Loucy (cell line): Measurements from ENCODE around the gene SLX4IP.

ENCODE experiments used
- H2AFZ ChIP-seq: fragments of 200-600 bp; sonication (generic); 2 replicates; pipeline ENCODE4 v1.6.0; 2016; ENCODE audit warnings: antibody characterized with exemption, mild to moderate bottlenecking, low read length, moderate library complexity
- H3F3A ChIP-seq: fragments of 200-600 bp; 2 replicates; pipeline ENCODE4 v1.6.0; 2016; ENCODE audit warnings: antibody characterized with exemption, low read depth, mild to moderate bottlenecking
- H3K27me3 ChIP-seq: fragments of 200-600 bp; sonication (generic); 2 replicates; pipeline ENCODE4 v1.6.1; 2014; ENCODE audit warnings: low read length, mild to moderate bottlenecking; ENCODE audit not compliant: insufficient read depth, poor library complexity, severe bottlenecking
- H3K36me3 ChIP-seq: fragments of 200-600 bp; sonication (generic); 2 replicates; pipeline ENCODE4 v1.6.1; 2016; ENCODE audit warnings: low read length; ENCODE audit not compliant: insufficient read depth
- H3K4me1 ChIP-seq: fragments of 200-600 bp; sonication (generic); 2 replicates; pipeline ENCODE4 v1.5.1; 2014; ENCODE audit warnings: low read length, mild to moderate bottlenecking; ENCODE audit not compliant: insufficient read depth, poor library complexity, severe bottlenecking
- H3K4me2 ChIP-seq: fragments of 200-600 bp; sonication (generic); 2 replicates; pipeline ENCODE4 v1.6.0; 2014; ENCODE audit warnings: antibody characterized with exemption, low read length, low read depth, mild to moderate bottlenecking; ENCODE audit not compliant: poor library complexity, severe bottlenecking
- H3K4me3 ChIP-seq: fragments of 200-600 bp; sonication (generic); 2 replicates; pipeline ENCODE4 v1.5.1; 2014; ENCODE audit warnings: low read length, mild to moderate bottlenecking, mixed read lengths; ENCODE audit not compliant: poor library complexity, severe bottlenecking
- H3K79me2 ChIP-seq: fragments of 200-600 bp; sonication (generic); 2 replicates; pipeline ENCODE4 v1.6.1; 2014; ENCODE audit warnings: low read length; ENCODE audit not compliant: insufficient read depth
- H3K9ac ChIP-seq: fragments of 200-600 bp; sonication (generic); 2 replicates; pipeline ENCODE4 v1.6.0; 2014; ENCODE audit warnings: mild to moderate bottlenecking, low read depth, low read length, moderate library complexity; ENCODE audit not compliant: poor library complexity, severe bottlenecking
- H3K9me2 ChIP-seq: fragments of 200-600 bp; sonication (generic); replicated peaks from 2 replicates; pipeline ENCODE4 v1.6.1; 2016; ENCODE audit warnings: low read depth, low read length, mixed read lengths
- H3K9me3 ChIP-seq: fragments of 200-600 bp; sonication (generic); 2 replicates; pipeline ENCODE4 v1.6.1; 2014; ENCODE audit warnings: mild to moderate bottlenecking, antibody characterized with exemption, low read length, low read depth; ENCODE audit not compliant: insufficient read depth
- H4K20me1 ChIP-seq: fragments of 200-600 bp; sonication (generic); 2 replicates; pipeline ENCODE4 v1.6.0; 2014; ENCODE audit warnings: antibody characterized with exemption, low read length, mild to moderate bottlenecking; ENCODE audit not compliant: insufficient read depth, poor library complexity, severe bottlenecking
- EZH2phosphoT487 ChIP-seq: fragments of 200-600 bp; IDR thresholded peaks from 2 replicates; pipeline ENCODE4 v1.6.1; 2018; ENCODE audit warnings: antibody characterized with exemption, mild to moderate bottlenecking, moderate library complexity, borderline replicate concordance
- TF ChIP-seq, protein P1 (sequence below): fragments of 200-600 bp; sonication (generic); conservative IDR thresholded peaks from 2 replicates; pipeline ENCODE4 v1.5.1; 2014; ENCODE audit warnings: mild to moderate bottlenecking, antibody characterized with exemption, low read length

SLX4IP gene

DNA sequence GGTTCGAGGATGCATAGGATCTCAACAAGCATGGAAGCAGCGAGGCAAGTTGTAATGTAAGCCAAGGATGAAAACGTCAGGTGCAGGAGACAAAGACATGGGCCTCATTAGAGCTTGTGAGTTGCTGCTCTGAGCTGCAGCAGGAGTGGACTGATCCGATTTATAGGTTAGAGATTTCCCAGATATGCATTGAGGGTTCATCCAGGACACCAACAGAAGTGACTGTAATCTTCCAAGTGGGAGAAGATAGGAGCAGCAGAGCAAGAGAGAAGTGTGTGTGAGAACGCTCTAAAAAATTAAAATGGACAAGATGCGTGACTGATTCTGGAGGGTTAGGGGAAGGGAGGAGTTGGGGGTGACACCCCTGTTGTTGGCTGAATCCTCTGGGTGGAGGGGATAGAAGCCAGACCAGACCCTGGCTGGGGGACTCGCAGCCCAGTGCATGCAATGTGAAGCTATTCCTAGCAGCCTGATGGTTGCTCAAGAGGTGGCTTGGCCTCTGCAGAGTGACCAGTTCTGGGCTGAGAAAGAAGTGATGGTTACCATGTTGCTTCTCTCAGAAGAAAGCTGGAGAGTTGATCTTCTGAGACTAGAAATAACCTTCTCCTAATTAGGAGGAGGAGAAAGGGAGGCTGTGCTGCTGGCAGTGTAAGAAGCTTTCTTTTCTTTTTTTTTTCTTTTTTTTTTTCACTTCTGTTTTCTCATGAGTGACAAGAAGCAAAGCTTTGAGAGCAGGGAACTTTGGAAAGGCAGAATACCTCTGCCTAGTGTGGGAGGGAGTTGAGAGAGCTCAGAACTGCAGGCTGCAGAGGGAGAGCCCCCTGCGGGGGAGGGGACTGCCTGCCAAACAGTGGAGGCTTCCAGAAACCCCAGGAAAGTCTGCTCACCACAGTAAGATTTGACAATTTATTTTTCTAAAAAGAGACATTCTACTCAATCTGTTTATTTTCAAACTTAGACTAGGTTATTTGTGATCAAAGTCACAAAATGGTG lies 116.9 kb downstream of the SLX4IP start:
- no peaks in the 10 kb centered on the region for H3K9me3 ChIP-seq
- H2AFZ ChIP-seq = no peak overlapping the region
- H3K4me2 ChIP-seq = no peak overlapping the region
- no peak for TF ChIP-seq EZH2phosphoT487
- TF ChIP-seq, protein P1, sequence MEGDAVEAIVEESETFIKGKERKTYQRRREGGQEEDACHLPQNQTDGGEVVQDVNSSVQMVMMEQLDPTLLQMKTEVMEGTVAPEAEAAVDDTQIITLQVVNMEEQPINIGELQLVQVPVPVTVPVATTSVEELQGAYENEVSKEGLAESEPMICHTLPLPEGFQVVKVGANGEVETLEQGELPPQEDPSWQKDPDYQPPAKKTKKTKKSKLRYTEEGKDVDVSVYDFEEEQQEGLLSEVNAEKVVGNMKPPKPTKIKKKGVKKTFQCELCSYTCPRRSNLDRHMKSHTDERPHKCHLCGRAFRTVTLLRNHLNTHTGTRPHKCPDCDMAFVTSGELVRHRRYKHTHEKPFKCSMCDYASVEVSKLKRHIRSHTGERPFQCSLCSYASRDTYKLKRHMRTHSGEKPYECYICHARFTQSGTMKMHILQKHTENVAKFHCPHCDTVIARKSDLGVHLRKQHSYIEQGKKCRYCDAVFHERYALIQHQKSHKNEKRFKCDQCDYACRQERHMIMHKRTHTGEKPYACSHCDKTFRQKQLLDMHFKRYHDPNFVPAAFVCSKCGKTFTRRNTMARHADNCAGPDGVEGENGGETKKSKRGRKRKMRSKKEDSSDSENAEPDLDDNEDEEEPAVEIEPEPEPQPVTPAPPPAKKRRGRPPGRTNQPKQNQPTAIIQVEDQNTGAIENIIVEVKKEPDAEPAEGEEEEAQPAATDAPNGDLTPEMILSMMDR = no peak
- H3K27me3 ChIP-seq = no peaks in the 10 kb centered on the region
- H3K4me1 ChIP-seq = peaks cover 40% of the 10 kb centered on the region
- no peaks in the 10 kb centered on the region for H3K36me3 ChIP-seq
- H3K79me2 ChIP-seq = peaks cover 10% of the 10 kb centered on the region; the same call in 1 of the 2 replicates
- no peaks in the 10 kb centered on the region for H3F3A ChIP-seq
- no peaks in the 10 kb centered on the region for H3K9me2 ChIP-seq
- no peak overlapping the region for H3K9ac ChIP-seq
- H4K20me1 ChIP-seq = no peaks in the 10 kb centered on the region
- H3K4me3 ChIP-seq = no peak overlapping the region

GRCh38 chr20:10553326-10553984 lies 118.3 kb downstream of the SLX4IP start:
- H3F3A ChIP-seq = no peaks in the 10 kb centered on the region
- H3K79me2 ChIP-seq = peaks cover 10% of the 10 kb centered on the region; the same call in 1 of the 2 replicates
- no peaks in the 10 kb centered on the region for H3K9me3 ChIP-seq
- no peak overlapping the region for H3K4me3 ChIP-seq
- TF ChIP-seq EZH2phosphoT487 = no peak
- TF ChIP-seq, protein P1 = peak; percentile 94
- peaks cover 40% of the 10 kb centered on the region for H3K4me1 ChIP-seq
- H2AFZ ChIP-seq = no peak overlapping the region
- no peaks in the 10 kb centered on the region for H4K20me1 ChIP-seq
- H3K9ac ChIP-seq = no peak overlapping the region
- no peaks in the 10 kb centered on the region for H3K9me2 ChIP-seq
- no peak overlapping the region for H3K4me2 ChIP-seq
- H3K36me3 ChIP-seq = no peaks in the 10 kb centered on the region
- no peaks in the 10 kb centered on the region for H3K27me3 ChIP-seq

GRCh38 chr20:10554285-10554684 lies 119.2 kb downstream of the SLX4IP start:
- H2AFZ ChIP-seq = no peak overlapping the region
- H3K36me3 ChIP-seq = no peaks in the 10 kb centered on the region
- no peaks in the 10 kb centered on the region for H3K27me3 ChIP-seq
- peaks cover 40% of the 10 kb centered on the region for H3K4me1 ChIP-seq
- TF ChIP-seq, protein P1 = no peak
- no peak for TF ChIP-seq EZH2phosphoT487
- H3K4me3 ChIP-seq = no peak overlapping the region
- peaks cover 10% of the 10 kb centered on the region; the same call in 1 of the 2 replicates for H3K79me2 ChIP-seq
- no peak overlapping the region for H3K4me2 ChIP-seq
- no peaks in the 10 kb centered on the region for H3K9me2 ChIP-seq
- H3F3A ChIP-seq = no peaks in the 10 kb centered on the region
- H3K9ac ChIP-seq = no peak overlapping the region
- H4K20me1 ChIP-seq = no peaks in the 10 kb centered on the region
- H3K9me3 ChIP-seq = no peaks in the 10 kb centered on the region
